Left ventricle myocardium inferior (tissue), 1 donor: ENCODE results near the gene ANP32A. TPM values are rescaled to one million over a fixed set of nuclear protein-coding genes. Genes with fewer than 3 reads are reported as not detected.

ENCODE experiments used
- DNase-seq: peaks from one replicate; pipeline ENCODE4 v3.0.0-alpha.2; 2020
- H3K27ac ChIP-seq: fragments of 200-600 bp; replicated peaks from 2 replicates; pipeline ENCODE4 v1.8.0; 2021
- H3K27me3 ChIP-seq: fragments of 200-600 bp; 2 replicates; pipeline ENCODE4 v1.8.0; 2021; ENCODE audit warnings: low read depth
- H3K36me3 ChIP-seq: fragments of 200-600 bp; 2 replicates; pipeline ENCODE4 v1.8.0; 2021
- H3K4me1 ChIP-seq: fragments of 200-600 bp; 2 replicates; pipeline ENCODE4 v1.8.0; 2021
- H3K4me3 ChIP-seq: fragments of 200-600 bp; 2 replicates; pipeline ENCODE4 v1.8.0; 2021; ENCODE audit warnings: mild to moderate bottlenecking, moderate library complexity
- H3K9me3 ChIP-seq: fragments of 200-600 bp; replicated peaks from 2 replicates; pipeline ENCODE4 v1.8.0; 2021
- CTCF ChIP-seq: fragments of 200-600 bp; IDR thresholded peaks from 2 replicates; pipeline ENCODE4 v1.8.0; 2021; ENCODE audit warnings: antibody characterized with exemption, mild to moderate bottlenecking, borderline replicate concordance
- intact Hi-C: fragments of 100-400 bp; cut with micrococcal nuclease; formaldehyde crosslinking; loops from one replicate; pipeline ENCODE4 v1.11.0; 2022
- total RNA-seq: library from RNA; stranded (reverse); fragmentation: NEBNext Ultra II Directional; extraction: Animal tissue kit (Norgen Biotek cat#: 25700); gene quantifications from one replicate; pipeline ENCODE4 v1.2.1, GENCODE V29; 2021
- donor health status: DM: no; HTN: yes; CAD: no; lungs with severe emphysema.

ANP32A gene
- total RNA-seq, 1 donor from 2014 or later = 150 TPM

GRCh38 chr15:68789091-68789490 is 31.6 kb downstream of the ANP32A start:
- Histone ChIP-seq H3K4me1 (peaks cover 73% of the 10 kb centered on the region), H3K27ac (peak overlapping the region; percentile 79), H3K9me3 (no peaks in the 10 kb centered on the region), H3K36me3 (peaks cover 32% of the 10 kb centered on the region), H3K4me3 (no peak overlapping the region), H3K27me3 (no peaks in the 10 kb centered on the region)
- no peak for TF ChIP-seq CTCF
- intact Hi-C loops = no loop called here
- no peak for DNase-seq

- Histone ChIP-seq H3K4me1 (peaks cover 70% of the 10 kb centered on the region), H3K36me3 (peaks cover 41% of the 10 kb centered on the region), H3K27ac (peak overlapping the region; percentile 79), H3K27me3 (no peaks in the 10 kb centered on the region), H3K4me3 (no peak overlapping the region), H3K9me3 (no peaks in the 10 kb centered on the region)
- intact Hi-C loops = no loop called here
- DNase-seq = no peak
- TF ChIP-seq CTCF = no peak
These were observed 32.5 kb downstream of the ANP32A start for GRCh38 chr15:68788264-68788624.

GRCh38 chr15:68787609-68788263 is 33.0 kb downstream of the ANP32A start:
- H3K4me3 ChIP-seq = no peak overlapping the region
- H3K9me3 ChIP-seq = no peaks in the 10 kb centered on the region
- DNase-seq = no peak
- H3K4me1 ChIP-seq = peaks cover 70% of the 10 kb centered on the region
- H3K27me3 ChIP-seq = no peaks in the 10 kb centered on the region
- H3K36me3 ChIP-seq = peaks cover 45% of the 10 kb centered on the region
- H3K27ac ChIP-seq = peak overlapping the region; percentile 79
- no peak for TF ChIP-seq CTCF
- intact Hi-C loops = no loop called here

GRCh38 chr15:68786753-68787152 is 33.9 kb downstream of the ANP32A start:
- Histone ChIP-seq H3K9me3 (no peaks in the 10 kb centered on the region), H3K27me3 (no peaks in the 10 kb centered on the region), H3K36me3 (peaks cover 55% of the 10 kb centered on the region), H3K4me3 (no peak overlapping the region), H3K27ac (no peak overlapping the region), H3K4me1 (peaks cover 69% of the 10 kb centered on the region)
- intact Hi-C loops = no loop called here
- DNase-seq = no peak
- no peak for TF ChIP-seq CTCF

- Histone ChIP-seq H3K36me3 (peaks cover 67% of the 10 kb centered on the region), H3K4me3 (no peak overlapping the region), H3K27ac (no peak overlapping the region), H3K9me3 (no peaks in the 10 kb centered on the region), H3K4me1 (peaks cover 61% of the 10 kb centered on the region), H3K27me3 (no peaks in the 10 kb centered on the region)
- intact Hi-C loops = no loop called here
- TF ChIP-seq CTCF = no peak
- no peak for DNase-seq
These were observed 35.2 kb downstream of the ANP32A start for GRCh38 chr15:68785541-68785940.
